Activated gamma-delta T cell (primary cell): ENCODE measurements around the gene KCTD20.

ENCODE experiments used
- DNase-seq: peaks from one replicate; lab custom pipeline; 2025; lab: John Stamatoyannopoulos, UW

KCTD20 gene

GRCh38 chr6:36493859-36494258, 51.1 kb downstream of the KCTD20 start:
- no peak for DNase-seq

DNA sequence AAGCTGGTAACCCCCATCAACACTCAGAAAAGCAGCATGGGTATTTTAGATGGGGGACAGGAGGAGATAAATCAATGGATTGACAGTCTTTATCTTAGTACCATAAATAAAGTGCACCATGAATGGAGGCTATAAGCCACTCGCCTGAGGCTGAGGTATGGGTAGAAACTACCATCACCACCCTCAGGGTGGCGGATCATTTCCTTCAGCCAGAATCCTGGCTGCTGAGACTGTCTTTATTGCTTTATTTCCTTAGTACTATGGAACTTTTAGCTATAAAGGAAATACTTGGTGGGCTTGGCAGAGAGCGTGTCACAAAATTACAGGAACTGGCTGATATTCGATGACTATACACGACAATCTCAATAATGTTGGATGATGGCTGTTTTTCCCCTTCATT, 52.3 kb downstream of the KCTD20 start:
- DNase-seq: no peak

GRCh38 chr6:36499918-36500317, 57.1 kb downstream of the KCTD20 start:
- DNase-seq: no peak

DNA sequence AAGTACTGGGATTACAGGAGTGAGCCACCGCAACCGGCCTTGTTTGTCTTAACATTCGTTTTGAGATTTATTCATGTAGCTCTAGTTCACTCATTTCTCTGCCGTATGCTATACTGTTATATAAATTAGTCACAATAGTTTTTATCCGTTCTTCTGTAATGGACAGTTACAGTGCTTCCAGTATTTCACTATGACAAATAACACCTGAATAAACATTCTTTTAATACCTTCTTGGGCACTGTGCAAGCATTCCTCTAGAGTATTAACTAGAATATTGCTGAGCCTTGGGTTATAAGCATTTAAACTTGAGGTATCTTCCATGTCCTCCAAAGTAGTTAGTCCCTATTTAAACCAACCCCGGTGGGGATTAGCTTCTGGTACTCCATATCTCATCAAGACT, 58.9 kb downstream of the KCTD20 start:
- no peak for DNase-seq

DNA sequence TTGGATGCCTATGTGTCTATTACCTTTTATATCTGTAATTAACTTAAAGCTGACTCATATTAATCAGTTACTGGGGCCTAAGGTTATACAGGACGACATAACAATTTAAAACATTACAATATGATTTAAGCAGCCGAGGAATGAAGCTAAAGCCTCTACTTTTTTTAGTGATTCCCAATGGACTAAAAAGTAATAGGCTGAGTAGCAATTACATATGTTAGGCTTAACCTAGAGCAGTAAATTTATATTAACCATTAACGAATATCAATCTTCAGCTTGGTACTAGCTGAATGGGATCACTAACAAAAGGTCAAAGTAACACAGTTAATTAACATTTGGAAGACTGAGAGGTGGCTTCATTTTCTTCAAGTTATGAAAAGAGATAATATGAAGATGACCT, 61.4 kb downstream of the KCTD20 start:
- DNase-seq: no peak

DNA sequence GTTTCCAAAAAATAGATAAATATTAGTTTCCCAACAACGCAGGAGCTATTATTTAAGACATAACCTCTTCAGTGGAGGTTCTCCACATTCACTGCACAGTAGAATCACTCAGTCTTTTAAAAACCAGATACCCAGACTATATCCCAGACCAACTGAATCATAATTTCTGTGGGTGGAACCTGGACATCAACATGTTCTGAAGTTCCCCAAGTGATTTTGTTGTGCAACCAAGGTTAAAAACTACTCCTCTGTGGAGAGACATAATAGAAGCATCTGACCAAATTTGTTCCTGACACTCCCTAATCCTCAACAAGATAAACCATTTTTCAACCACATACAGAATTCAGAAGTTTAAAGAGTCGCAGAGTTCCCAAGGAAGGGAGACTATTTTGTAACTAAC, 62.2 kb downstream of the KCTD20 start:
- DNase-seq: no peak

DNA sequence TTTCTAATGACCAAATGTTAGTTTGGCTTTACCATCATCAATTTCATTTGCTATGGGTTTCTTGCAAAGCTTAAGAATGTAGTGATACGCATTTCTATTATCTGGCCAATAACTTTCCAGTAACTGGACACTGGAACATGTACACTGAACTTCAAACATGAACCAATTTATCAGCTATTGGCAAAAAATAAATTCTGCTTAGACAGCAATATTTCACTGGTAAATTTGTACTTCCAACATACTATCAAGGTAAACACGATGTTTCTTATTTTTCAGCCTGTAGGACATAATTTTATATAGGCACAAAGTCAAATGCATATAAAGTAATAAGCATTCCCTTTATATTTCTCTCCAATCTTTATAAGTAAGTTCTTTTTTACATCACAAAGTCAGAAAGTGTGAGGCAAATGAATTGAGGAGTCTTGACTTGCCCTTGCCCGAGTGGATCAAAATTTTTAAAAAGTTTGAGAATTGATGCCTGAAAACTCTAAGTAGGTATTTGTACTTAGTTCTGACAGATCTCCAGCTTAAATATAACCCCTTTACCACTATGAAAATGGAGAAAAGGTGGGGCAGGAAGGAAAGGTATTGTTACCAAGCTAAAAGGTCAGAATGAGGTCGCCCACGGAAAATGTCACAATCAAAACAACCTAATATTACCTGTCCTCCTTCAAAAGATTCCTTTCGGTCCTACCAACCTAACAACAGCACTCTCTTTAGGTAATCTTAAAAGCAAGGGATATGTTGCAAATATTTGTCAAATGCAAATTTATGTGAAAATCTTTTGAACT, 63.1 kb downstream of the KCTD20 start:
- DNase-seq: no peak

GRCh38 chr6:36506611-36507010, 63.8 kb downstream of the KCTD20 start:
- DNase-seq: no peak

DNA sequence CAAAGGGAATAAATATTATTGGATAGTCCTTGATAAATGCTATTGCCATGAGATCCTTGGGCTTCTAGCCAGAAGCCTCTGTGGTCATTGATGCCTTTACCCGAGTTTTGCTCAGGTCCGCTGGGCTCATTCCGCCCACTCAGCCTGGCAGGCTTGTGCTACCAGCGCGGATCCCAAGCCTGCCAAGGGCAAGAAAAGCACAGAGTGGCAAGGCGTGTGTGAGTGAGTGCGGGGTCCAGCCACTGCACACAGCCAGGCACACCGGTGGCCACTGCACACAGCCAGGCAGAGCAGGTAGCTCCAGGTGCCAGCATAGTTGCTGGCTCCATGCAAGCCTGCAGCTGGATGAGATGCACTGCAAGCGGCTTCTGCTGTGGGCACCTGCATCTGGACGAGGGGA, 65.7 kb downstream of the KCTD20 start:
- no peak for DNase-seq

- no peak for DNase-seq
Observed at GRCh38 chr6:36510365-36510764, 67.6 kb downstream of the KCTD20 start.

DNA sequence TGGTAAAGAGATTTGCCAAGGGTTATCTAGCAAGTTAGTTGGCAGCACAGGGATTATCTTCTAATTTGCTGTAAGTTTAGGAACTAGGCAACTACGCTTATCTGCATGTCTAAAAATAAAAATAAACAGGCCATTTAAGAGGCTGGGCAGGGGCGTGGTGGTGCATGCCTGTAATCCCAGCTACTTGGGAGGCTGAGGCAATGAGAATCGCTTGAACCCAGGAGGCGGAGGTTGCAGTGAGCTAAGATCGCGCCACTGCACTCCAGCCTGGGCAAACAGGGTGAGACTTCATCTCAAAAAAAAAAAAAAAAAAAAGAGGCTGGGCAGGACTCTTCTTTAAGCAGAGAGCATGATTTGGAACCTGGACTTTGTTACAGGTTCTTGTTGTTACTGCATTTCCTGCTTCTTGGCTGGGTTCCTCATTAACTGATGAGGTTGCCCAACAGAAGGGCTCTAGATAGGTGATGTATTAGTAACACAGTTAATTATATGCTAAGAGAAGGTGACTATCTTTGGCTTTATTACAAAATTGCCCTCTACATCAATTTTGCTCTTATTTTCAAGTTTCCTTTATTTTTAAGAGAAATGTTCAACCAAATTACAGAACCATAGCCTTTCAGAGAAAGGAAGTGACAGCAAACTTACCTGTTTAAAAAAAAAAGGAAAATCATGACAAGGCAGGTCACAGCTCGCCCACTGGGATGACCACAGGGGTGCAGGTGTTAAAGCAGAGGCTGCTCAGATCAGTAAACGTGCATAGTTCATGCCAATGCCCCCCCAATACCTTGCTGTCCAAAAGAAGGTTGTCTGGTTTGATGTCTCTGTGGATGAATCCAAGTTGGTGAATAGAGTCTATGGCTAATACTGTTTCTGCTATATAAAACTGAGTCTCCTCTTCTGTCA, 72.0 kb downstream of the KCTD20 start:
- no peak for DNase-seq

GRCh38 chr6:36515844-36516243, 73.0 kb downstream of the KCTD20 start:
- DNase-seq: no peak

DNA sequence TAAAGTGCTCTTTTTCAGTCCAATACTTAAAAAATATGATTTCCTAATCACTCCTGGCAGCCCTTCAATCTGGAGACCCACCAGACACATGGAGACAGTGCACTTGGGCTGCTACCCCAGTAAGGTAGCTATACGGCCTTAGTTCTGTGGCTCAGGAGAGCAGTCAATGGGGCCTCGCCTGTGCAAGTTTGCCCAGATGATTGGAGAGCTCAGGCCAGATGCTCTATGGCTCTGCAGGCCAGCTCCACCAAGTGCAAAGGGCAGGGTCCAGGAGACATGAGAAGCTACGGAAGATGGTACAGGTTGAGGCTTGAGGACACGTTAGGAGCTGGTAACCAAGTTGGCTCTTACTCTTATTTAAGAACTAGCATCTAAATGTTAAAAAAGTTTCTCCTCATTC, 73.8 kb downstream of the KCTD20 start:
- no peak for DNase-seq

DNA sequence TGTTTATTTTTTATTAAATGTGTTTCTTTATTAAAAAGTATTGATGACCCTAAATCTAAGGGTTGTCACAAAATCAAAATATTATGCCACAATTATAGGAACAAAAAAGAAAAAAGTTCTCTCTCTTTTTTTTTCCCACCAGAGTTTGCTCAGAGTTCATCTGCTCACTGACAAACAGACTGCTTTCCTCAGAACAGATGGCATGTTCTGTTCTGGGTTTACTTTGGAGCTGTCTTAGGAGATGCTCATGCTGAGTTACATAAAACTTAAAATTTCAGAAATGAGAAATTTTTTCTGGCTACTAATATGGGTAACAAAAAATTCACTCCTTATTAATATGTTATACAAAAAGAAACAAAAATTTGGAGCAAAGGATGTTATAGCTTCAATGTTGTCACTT, 74.2 kb downstream of the KCTD20 start:
- no peak for DNase-seq

- DNase-seq: no peak
Observed at GRCh38 chr6:36517408-36517807, 74.6 kb downstream of the KCTD20 start.

- DNase-seq: no peak
Observed at GRCh38 chr6:36519352-36519751, 76.6 kb downstream of the KCTD20 start.

DNA sequence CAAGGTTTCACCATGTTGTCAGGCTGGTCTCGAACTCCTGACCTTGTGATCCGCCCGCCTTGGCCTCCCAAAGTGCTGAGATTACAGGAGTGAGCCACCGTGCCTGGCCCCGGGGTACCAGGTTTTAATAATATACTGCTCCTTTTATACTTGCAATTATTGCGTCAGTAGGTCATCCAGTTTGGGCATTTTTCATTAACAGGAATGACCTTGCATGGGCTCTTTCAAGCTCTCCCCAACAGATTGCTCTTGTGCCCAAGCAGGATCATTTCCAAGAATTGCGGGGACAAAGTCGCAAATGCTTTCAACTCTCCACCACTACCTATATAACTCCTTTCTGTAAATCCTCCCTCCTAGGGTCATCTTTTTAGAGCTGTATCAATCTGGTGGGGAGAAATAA, 80.7 kb downstream of the KCTD20 start:
- no peak for DNase-seq

GRCh38 chr6:36523936-36524499, 81.2 kb downstream of the KCTD20 start:
- DNase-seq: no peak

- no peak for DNase-seq
Observed at GRCh38 chr6:36524871-36525270, 82.1 kb downstream of the KCTD20 start.

- no peak for DNase-seq
Observed at GRCh38 chr6:36525346-36525745, 82.5 kb downstream of the KCTD20 start.

GRCh38 chr6:36526066-36526465, 83.3 kb downstream of the KCTD20 start:
- no peak for DNase-seq

DNA sequence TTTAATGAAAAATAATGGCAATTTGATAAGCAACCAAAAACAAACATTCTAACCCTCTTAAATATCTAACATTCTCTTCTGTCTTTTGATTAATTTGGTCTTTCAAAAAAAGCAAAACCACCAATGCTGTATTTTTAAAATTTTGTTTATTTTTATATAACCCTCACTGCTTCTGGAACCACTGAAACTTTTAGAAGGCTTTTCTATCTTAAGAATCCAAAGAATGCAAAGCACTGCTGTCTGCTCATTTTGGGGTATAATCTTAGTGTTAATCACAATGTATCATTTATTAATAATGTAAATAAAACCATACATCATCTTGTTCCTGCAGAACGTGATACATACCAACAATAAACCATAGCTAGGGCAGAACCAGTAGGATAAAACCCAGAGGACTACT, 90.5 kb downstream of the KCTD20 start:
- DNase-seq: no peak
